PC-9 (cell line): ENCODE data around the gene ABCD3. TPM values are rescaled to one million over a fixed set of nuclear protein-coding genes. Genes with fewer than 3 reads are reported as not detected.

Experiments used
- BruUV-seq: library from RNA; stranded (reverse); fragments of 400-500 nt; replicated peaks from 2 replicates; lab custom pipeline; 2021; lab: Mats Ljungman, UMichigan
- CTCF ChIA-PET: fragments of 300-600 bp; sonication (Branson Sonifier 250); formaldehyde crosslinking; loops from one replicate; lab custom pipeline; 2022; ENCODE audit warnings: antibody characterized with exemption; lab: Charles Lee
- POLR2A ChIA-PET: fragments of 300-600 bp; sonication (Branson Sonifier 250); formaldehyde crosslinking; loops from one replicate; lab custom pipeline; 2022; ENCODE audit warnings: antibody characterized with exemption; ENCODE audit not compliant: unreplicated experiment; lab: Charles Lee
- DNase-seq, 2 experiments: peaks; one replicate each; pipeline versions ENCODE4 v3.0.0 to v3.0.0-alpha.2; 2015 to 2022; ENCODE audit warnings: mixed read lengths in 1 of 2
- H2AFZ ChIP-seq: fragments of 200-600 bp; sonication (generic); 2 replicates; pipeline ENCODE4 v1.8.1; 2017; ENCODE audit warnings: antibody characterized with exemption
- H3F3A ChIP-seq: fragments of 200-600 bp; sonication (generic); 2 replicates; pipeline ENCODE4 v1.8.1; 2017; ENCODE audit warnings: antibody characterized with exemption, mild to moderate bottlenecking, low read depth; ENCODE audit not compliant: insufficient read depth
- H3K27ac ChIP-seq: fragments of 200-600 bp; sonication (generic); 2 replicates; pipeline ENCODE4 v1.6.1; 2016; ENCODE audit warnings: mixed run types
- H3K27me3 ChIP-seq: fragments of 200-600 bp; sonication (generic); 2 replicates; pipeline ENCODE4 v1.6.1; 2016; ENCODE audit warnings: low read depth, mixed run types; ENCODE audit not compliant: insufficient read depth
- H3K36me3 ChIP-seq: fragments of 200-600 bp; sonication (generic); 2 replicates; pipeline ENCODE4 v1.6.1; 2016; ENCODE audit warnings: low read depth, mixed run types
- H3K4me1 ChIP-seq: fragments of 200-600 bp; sonication (generic); replicated peaks from 2 replicates; pipeline ENCODE4 v1.6.1; 2016; ENCODE audit warnings: mixed run types; ENCODE audit not compliant: insufficient read depth
- H3K4me2 ChIP-seq: fragments of 200-600 bp; sonication (generic); 2 replicates; pipeline ENCODE4 v1.6.1; 2017; ENCODE audit warnings: mixed run types
- H3K4me3 ChIP-seq: fragments of 200-600 bp; sonication (generic); 2 replicates; pipeline ENCODE4 v1.6.1; 2016; ENCODE audit warnings: mixed run types
- H3K79me2 ChIP-seq: fragments of 200-600 bp; sonication (generic); 2 replicates; pipeline ENCODE4 v1.6.1; 2017; ENCODE audit warnings: low read depth, mixed run types
- H3K9me2 ChIP-seq: fragments of 200-600 bp; sonication (generic); 2 replicates; pipeline ENCODE4 v1.8.1; 2017; ENCODE audit warnings: mild to moderate bottlenecking; ENCODE audit not compliant: insufficient read depth
- H3K9me3 ChIP-seq: fragments of 200-600 bp; sonication (generic); 2 replicates; pipeline ENCODE4 v1.8.1; 2016; ENCODE audit warnings: low read depth; ENCODE audit not compliant: insufficient read depth
- H4K20me1 ChIP-seq: fragments of 200-600 bp; sonication (generic); 2 replicates; pipeline ENCODE4 v1.8.1; 2017; ENCODE audit not compliant: insufficient read depth
- EZH2 ChIP-seq: fragments of 200-600 bp; sonication (generic); IDR thresholded peaks from 2 replicates; pipeline ENCODE4 v1.8.0; 2017; ENCODE audit warnings: antibody characterized with exemption, low read depth
- intact Hi-C: fragments of 100-400 bp; cut with micrococcal nuclease; formaldehyde crosslinking; loops from one replicate; pipeline ENCODE4 v1.10.0; 2022; ENCODE audit not compliant: unreplicated experiment
- total RNA-seq: library from RNA; stranded (reverse); gene quantifications from 2 replicates; pipeline ENCODE4 v1.2.3, GENCODE V29; 2021
- TF ChIP-seq, protein P1 (sequence below): fragments of 200-600 bp; sonication (generic); conservative IDR thresholded peaks from 2 replicates; pipeline ENCODE4 v1.6.1; 2017; ENCODE audit warnings: mixed run types, antibody characterized with exemption, mild to moderate bottlenecking, moderate library complexity

Gene ABCD3
- total RNA-seq, 1 experiment from 2014 or later: 51.6 TPM

DNA sequence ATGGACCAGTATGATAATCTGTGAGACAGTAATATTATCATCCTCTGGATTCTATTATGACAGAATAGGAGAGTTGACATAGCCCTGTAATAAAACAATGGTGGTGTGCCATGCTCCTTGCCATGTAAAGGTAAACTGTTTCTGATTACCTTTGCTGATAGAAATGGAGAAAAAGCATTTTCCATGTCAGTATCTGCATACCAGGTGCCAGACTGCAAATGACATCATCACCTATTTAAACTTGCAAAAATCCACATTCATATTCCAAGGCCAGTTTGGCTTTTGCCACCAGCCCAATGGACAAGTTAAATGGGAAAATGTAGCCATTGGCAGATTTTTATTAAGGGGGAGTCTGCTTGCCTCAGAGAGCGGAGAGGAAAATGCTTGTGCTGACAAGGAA lies 23.9 kb upstream of the ABCD3 start:
- 0 out of 2 replicates have a peak, but pooled peaks cover 3% of the 10 kb centered on the region for H3K9me3 ChIP-seq

DNA sequence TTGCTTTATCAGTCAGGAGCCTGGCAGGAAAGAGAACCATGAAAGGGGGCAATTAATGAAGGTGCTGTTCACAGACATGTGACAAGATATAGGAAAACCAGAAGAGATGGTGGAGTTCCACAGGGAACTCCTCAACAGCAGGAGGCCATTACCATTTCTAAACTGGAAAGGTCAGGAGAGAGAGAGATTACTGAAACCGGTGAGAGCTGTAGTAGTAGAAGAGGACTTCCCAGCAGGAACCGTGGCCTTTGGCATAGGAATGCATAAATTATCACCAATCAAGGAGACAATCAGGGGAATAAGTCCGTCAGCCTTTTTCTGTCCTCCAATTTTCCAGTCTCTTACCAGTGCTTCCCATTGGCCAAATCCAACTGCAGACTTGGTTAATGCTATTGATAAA lies 23.0 kb upstream of the ABCD3 start:
- no TSS peak for BruUV-seq
- no peak overlapping the region for H3K27ac ChIP-seq
- TF ChIP-seq, protein P1, sequence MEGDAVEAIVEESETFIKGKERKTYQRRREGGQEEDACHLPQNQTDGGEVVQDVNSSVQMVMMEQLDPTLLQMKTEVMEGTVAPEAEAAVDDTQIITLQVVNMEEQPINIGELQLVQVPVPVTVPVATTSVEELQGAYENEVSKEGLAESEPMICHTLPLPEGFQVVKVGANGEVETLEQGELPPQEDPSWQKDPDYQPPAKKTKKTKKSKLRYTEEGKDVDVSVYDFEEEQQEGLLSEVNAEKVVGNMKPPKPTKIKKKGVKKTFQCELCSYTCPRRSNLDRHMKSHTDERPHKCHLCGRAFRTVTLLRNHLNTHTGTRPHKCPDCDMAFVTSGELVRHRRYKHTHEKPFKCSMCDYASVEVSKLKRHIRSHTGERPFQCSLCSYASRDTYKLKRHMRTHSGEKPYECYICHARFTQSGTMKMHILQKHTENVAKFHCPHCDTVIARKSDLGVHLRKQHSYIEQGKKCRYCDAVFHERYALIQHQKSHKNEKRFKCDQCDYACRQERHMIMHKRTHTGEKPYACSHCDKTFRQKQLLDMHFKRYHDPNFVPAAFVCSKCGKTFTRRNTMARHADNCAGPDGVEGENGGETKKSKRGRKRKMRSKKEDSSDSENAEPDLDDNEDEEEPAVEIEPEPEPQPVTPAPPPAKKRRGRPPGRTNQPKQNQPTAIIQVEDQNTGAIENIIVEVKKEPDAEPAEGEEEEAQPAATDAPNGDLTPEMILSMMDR: no peak
- no peak for TF ChIP-seq EZH2
- H2AFZ ChIP-seq: no peak overlapping the region
- no peaks in the 10 kb centered on the region for H3K79me2 ChIP-seq
- ChIA-PET CTCF (no interaction called here), POLR2A (no interaction called here)
- intact Hi-C loops: no loop called here
- H3K4me3 ChIP-seq: no peak overlapping the region
- no peak for DNase-seq
- no peaks in the 10 kb centered on the region for H3K9me2 ChIP-seq
- H3K4me1 ChIP-seq: no peaks in the 10 kb centered on the region; the same call in 1 of the 2 replicates
- no peaks in the 10 kb centered on the region for H3F3A ChIP-seq
- H4K20me1 ChIP-seq: no peaks in the 10 kb centered on the region
- H3K9me3 ChIP-seq: no peaks in the 10 kb centered on the region
- H3K36me3 ChIP-seq: no peaks in the 10 kb centered on the region
- no peak overlapping the region for H3K4me2 ChIP-seq
- no peaks in the 10 kb centered on the region for H3K27me3 ChIP-seq

More for the DNA sequence above, 23.9 kb upstream of the ABCD3 start:
- ChIA-PET CTCF (no interaction called here), POLR2A (no interaction called here)
- Histone ChIP-seq H3K4me3 (no peak overlapping the region), H3K9me2 (no peaks in the 10 kb centered on the region), H3F3A (no peaks in the 10 kb centered on the region), H3K27me3 (no peaks in the 10 kb centered on the region), H2AFZ (no peak overlapping the region), H3K79me2 (no peaks in the 10 kb centered on the region), H3K27ac (no peak overlapping the region), H3K4me1 (no peaks in the 10 kb centered on the region; the same call in 1 of the 2 replicates), H3K4me2 (no peak overlapping the region), H4K20me1 (no peaks in the 10 kb centered on the region), H3K36me3 (no peaks in the 10 kb centered on the region)
- intact Hi-C loops: no loop called here
- BruUV-seq: no TSS peak
- TF ChIP-seq EZH2: no peak
- TF ChIP-seq, protein P1: no peak
- DNase-seq: no peak

DNA sequence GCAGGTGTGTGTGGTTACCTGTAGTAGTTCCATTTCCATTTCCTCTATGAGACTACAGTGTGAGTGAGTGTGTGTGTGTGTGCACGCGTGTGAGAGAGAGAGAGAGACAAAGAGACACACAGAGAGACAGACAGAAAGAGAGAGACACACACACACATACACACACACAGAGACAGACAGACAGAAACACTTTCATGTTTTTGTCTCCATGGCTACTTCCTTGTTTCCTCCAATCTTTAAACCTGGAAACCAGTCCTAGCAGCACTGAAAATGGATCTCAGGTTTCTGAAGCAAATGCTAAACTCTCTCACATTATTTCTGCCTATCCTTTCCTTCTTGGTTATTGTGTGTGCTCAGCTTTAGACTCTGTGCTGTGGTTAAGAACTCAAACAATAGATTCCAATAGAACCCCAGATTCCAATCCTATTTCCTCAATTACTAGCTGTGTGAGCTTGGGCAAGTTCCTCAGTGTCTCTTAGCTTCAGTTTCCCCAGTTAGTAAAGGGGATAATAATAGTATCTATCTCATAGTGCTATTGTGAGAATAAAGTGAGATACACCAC lies 22.4 kb upstream of the ABCD3 start:
- POLR2A ChIA-PET: interaction anchor here (0.6 kb wide), 1 partner anchor 855 kb away, joined by 12 read pairs; no protein-coding TSS in a partner anchor
- CTCF ChIA-PET: no interaction called here

More for the DNA sequence above, 22.4 kb upstream of the ABCD3 start:
- no peak overlapping the region for H3K4me2 ChIP-seq
- no peak for DNase-seq
- H2AFZ ChIP-seq: no peak overlapping the region
- no peak overlapping the region for H3K4me3 ChIP-seq
- H3K36me3 ChIP-seq: no peaks in the 10 kb centered on the region
- no peaks in the 10 kb centered on the region for H3K79me2 ChIP-seq
- no peaks in the 10 kb centered on the region for H3K9me3 ChIP-seq
- H3K27me3 ChIP-seq: no peaks in the 10 kb centered on the region
- H3K27ac ChIP-seq: no peak overlapping the region
- H3F3A ChIP-seq: no peaks in the 10 kb centered on the region
- no peaks in the 10 kb centered on the region for H3K9me2 ChIP-seq
- TF ChIP-seq, protein P1: no peak
- no peak for TF ChIP-seq EZH2
- intact Hi-C loops: no loop called here
- no TSS peak for BruUV-seq
- H4K20me1 ChIP-seq: no peaks in the 10 kb centered on the region
- H3K4me1 ChIP-seq: no peaks in the 10 kb centered on the region; the same call in 1 of the 2 replicates
